Activated CD8-positive, alpha-beta memory T cell treated with anti-CD3 and anti-CD28 coated beads, Interleukin-2, amount 50 U/mL, for 1 hour (primary cell): ENCODE data around the gene HERC6.
A peak's percentile ranks its signal among the peaks of the same experiment; 100 is the strongest.
"Not testable (repeated sequence)": the region's sequence is repeated elsewhere in the genome, so short reads cannot be mapped to it uniquely, and the experiment has no call there.

Source experiments
- DNase-seq: peaks from one replicate; pipeline ENCODE4 v3.0.0-alpha.2; 2020; ENCODE audit errors: extremely low read depth

The HERC6 gene

DNA sequence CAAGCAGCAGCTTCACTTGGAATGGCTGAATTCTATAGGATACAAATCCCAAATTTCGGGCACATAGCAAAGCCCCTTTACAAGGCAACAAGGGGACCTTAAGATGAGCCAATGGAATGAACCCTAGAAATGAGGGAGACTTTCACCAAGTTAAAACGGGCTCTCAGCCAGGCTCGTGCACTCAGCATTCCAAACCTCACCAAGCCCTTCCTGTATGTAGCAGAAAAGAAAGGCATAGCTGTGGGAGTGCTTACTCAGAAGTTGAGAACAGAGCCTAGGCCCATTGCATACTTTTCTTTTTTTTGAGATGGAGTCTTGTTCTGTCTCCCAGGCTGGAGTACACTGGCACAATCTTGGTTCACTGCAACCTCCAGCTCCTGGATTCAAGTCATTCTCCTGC is 67.5 kb downstream of the HERC6 start:
- no peak for DNase-seq

DNA sequence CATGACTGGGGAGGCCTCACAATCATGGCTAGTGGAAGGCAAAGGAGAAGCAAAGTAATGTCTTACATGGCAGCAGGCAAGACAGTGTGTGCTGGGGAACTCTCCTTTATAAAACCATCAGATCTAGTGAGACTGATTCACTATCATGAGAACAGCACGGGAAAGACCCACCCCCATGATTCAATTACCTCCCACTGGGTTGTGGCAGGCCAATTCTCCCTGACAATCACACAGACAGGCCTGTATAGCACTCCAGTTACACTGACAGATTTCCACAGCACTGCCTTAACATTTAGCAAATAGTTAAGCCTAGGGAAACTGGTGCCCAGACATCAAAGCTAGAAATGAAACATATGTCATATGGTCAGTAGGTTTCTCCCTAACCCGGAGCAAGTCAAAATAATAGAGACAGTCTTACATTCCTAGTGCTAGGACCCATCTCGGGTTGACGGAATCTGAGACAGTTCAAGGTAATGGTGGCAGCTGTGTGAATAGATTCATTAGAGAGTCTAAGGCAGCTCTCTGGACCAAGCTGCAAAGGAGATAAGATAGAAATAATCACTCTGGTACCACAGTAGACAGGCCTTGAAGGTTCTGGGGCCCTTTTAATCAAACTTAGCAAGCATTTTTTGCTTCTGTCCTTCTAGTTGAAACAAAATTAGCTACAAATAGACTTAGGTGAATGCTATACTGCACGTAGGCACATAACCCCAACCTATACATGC is 68.9 kb downstream of the HERC6 start:
- no peak for DNase-seq

DNA sequence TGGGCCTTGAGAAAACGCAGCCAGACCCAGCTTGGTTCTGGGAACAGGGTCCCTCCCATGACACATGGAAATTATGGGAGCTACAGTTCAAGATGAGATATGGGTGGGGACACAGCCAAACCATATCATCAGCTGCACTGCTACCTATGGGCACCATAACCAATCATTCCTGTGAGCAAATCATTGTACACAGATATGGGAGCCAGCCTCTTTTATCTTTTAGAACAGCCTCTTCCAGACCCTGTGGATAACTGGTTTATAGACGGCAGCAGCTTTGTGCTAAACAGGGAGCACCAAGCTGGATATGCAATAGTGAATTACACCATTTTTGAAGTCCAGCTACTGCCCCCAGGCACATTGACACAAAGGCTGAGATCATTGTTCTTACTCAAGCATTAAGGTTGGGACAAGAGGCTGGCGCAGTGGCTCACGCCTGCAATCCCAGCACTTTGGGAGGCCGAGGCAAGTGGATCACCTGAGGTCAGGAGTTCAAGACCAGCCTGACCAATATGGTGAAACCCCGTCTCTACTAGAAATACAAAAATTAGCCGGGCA is 69.6 kb downstream of the HERC6 start:
- not testable (repeated sequence) for DNase-seq

- no peak for DNase-seq
Measured at GRCh38 chr4:88448889-88449288, 70.2 kb downstream of the HERC6 start.

DNA sequence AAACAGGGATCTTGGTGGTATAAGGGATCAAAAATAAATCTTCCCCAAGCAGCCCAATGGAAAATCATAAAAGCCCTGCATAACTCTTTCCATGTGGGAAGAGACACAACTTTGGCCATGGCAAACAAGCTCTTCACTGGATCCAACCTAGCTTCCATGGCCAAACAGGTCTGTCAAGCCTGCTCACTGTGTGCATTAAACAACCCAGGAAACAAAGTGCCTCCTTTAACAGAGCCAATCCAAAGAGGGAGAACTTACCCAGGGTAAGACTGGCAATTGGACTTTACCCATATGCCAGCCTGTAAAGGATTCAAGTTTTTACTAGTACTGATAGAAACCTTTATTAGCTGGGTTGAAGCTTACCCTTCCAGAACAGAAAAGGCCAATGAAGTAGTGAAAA is 70.6 kb downstream of the HERC6 start:
- no peak for DNase-seq

- no peak for DNase-seq
Measured at GRCh38 chr4:88451205-88451604, 72.6 kb downstream of the HERC6 start.

GRCh38 chr4:88452912-88453311 is 74.3 kb downstream of the HERC6 start:
- DNase-seq, result no peak

DNA sequence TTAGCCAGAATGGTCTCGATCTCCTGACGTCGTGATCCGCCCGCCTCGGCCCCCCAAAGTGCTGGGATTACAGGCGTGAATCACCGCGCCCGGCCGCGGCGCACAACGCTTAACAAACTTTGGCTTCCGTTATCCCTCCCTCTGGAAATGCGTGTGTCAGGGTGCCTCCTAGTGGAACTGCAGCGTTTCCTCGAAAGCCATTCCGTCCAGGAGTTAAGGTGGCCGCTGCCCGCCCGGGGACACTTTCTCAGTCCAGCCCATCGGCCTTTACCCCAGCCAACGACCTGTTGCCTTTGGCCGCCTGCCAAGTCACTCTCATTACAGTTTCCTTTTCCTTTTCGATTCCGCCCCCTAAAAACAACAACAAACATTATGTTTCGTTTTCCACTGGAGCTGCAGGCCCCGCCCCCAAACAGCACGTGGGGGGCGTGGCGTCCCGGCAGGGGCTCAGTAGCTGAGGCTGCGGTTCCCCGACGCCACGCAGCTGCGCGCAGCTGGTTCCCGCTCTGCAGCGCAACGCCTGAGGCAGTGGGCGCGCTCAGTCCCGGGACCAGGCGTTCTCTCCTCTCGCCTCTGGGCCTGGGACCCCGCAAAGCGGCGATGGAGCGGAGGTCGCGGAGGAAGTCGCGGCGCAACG is 78.1 kb downstream of the HERC6 start, which contains the start of gene HERC5:
HERC5 (plus strand) TSS at position 450 of the 637 bp plus-strand sequence; CDS start at position 601, 151 bp downstream.
- peak; percentile 79 for DNase-seq

- DNase-seq, result peak; percentile 4
Measured at GRCh38 chr4:88457307-88458103, 78.9 kb downstream of the HERC6 start.

DNA sequence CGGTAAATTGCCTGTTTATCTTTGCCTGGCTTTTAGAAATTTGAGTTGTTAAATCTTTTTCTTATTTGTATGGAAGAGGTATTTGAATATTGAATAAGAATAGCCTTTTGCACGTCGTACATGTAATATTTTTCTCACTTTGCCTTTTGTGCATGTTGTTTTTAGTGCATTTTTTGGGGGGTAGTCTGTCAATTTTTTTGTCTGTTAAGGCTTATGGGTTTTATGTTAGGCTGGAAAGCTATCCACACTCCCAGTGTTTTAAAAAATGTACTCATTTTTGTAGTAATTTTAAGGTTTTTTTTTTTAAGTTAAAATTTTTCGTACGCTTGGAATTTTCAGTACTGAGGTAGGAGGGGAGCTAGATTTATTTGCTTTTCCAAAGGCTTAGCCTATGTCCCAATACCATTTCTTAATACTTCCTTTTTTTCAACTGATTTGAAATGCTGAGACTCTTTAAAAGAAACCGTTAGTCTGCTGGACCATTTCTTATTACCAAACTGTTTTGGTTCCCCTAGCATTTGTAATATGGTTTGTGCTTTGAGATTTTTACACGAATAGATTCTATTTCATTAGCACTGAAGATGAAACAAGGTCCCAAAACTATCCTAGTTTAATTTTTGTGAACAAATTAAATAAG is 79.6 kb downstream of the HERC6 start:
- DNase-seq, result no peak

DNA sequence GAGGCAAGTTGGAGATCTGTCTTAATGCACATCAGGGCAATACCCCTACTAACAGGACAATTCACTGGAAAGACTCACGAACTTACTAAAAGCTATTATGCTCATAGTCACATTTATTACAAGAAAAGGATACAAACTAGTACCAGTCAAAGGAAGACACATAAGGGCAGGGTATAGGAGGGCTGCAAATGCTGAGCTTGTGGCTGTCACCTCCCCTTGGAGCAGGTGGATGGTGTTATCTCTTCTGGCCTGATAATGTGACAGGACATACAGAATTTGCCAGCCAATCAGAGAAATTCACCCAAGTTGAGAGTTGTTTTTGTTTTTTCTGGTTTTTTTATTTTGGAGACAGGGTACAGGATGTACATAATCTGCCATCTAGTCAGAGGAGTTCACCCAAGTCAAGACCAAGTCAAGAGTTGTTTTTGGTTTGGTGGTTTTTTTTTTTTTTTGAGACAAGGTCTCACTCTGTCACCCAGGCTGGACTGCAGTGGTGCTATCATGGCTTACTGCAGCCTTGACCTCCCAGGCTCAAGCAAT is 87.1 kb downstream of the HERC6 start:
- DNase-seq, result no peak

DNA sequence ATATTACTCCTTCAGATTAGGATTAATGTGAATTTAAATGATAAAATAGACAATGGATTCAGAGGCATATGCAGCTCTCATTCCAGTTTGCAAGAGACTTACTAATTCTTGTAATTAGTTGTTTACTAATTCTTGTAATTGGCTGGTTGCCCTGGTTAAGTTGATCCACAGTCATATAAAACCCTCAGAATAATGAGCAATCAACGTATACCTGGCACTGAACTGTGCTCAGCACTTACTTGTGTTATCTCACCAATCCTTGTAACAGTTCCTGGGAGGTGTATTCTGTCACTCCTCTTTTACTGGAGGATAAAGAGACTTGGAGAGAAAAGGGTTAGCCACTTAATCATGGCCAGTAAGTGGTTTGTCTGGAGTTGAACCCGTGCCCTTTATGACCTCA is 88.7 kb downstream of the HERC6 start:
- no peak for DNase-seq

GRCh38 chr4:88477229-88477860 is 98.7 kb downstream of the HERC6 start:
- DNase-seq, result no peak

DNA sequence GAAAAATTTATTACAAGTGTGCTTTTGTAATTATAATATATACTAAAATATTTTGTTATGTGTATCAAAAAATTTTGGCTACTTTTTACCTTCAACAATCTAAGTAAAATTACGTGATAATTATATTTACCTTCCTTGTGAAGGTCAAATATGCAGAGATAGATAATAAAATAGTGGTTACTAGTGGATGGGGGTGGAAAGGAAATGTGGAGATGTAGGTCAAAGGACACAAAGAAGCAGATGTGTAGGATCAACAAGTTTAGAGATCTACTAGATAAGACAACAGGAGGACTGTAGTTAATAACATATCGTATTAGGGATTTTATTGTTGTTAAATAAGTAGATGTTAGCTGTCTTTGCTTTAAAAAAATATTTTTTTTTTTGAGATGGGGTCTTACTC is 99.6 kb downstream of the HERC6 start:
- DNase-seq, result no peak

GRCh38 chr4:88481537-88481936 is 102.9 kb downstream of the HERC6 start:
- DNase-seq, result no peak

GRCh38 chr4:88489100-88489761 is 110.6 kb downstream of the HERC6 start:
- DNase-seq, result no peak
